Smooth muscle cell of the brain vasculature (primary cell): ENCODE results near the gene PPFIA1.

Source experiments
- DNase-seq: peaks from one replicate; pipeline ENCODE4 v3.0.0-alpha.2; 2012; ENCODE audit warnings: low read depth, low spot score

The PPFIA1 gene

GRCh38 chr11:70432065-70432464 is 161.6 kb downstream of the PPFIA1 start:
- no peak for DNase-seq

GRCh38 chr11:70432580-70432979 is 162.1 kb downstream of the PPFIA1 start:
- DNase-seq = no peak

- no peak for DNase-seq
Observed at GRCh38 chr11:70433038-70433437, 162.5 kb downstream of the PPFIA1 start.

GRCh38 chr11:70433526-70433925 is 163.0 kb downstream of the PPFIA1 start:
- DNase-seq = no peak
